Measurements from ENCODE around the gene RIN2. TPM values are rescaled to one million over a fixed set of nuclear protein-coding genes. Genes with fewer than 3 reads are reported as not detected.

RIN2 gene
- total RNA-seq, 2 experiments from 2014 or later, result 0.17 to 0.33 TPM

DNA sequence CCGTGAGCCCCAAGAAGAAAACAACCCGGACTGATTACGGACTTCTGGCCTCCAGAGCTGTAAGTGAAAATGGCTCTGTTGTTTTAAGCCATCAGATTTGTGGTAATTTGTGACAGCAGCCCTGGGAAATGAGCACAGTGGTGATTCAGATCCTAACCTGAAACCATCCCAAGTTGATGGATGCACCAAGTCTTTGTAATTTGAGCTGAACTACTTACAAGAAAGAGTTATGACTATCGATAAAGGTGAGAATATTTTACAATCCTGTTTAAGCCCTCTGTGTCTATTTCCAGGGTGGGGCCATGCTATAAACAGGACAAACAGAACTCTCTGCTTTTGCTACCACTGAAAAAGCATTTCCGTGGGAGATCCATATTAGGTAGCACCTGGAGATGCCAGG lies 19.1 kb upstream of the RIN2 start:
- POLR2A ChIA-PET, result no interaction called here
- H3K27me3 Mint-ChIP-seq, result peaks cover 19% of the 10 kb centered on the region

DNA sequence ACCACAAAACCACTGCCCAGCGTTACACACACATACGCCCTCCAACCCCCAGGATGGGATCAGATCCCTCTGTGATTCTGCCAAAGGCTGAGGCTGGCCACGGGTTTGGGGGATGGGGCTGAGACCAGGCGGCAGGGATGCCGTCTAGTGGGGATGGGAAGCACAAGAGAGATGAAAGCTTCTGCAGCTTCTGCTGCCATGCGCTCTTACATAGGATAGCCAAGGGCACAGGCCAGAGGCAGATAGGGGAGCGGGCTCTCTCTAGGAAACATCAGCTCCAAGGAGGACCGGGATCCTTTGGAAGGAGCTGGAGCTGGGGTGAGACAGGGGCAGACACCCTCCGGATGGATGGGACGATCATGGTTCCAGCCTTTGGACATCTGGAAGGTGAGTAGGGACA lies 18.7 kb upstream of the RIN2 start:
- H3K4me1 Mint-ChIP-seq (ENCODE audit: low read depth), result no peaks in the 10 kb centered on the region
- H3K4me3 Mint-ChIP-seq, result no peak overlapping the region
- no peak overlapping the region for H3K4me3 ChIP-seq (ENCODE audit: low read length)
- no peaks in the 10 kb centered on the region for H3K36me3 ChIP-seq (ENCODE audit: insufficient read depth, low read length)
- peaks cover 0 to 2% of the 10 kb centered on the region in 2 experiments for H3K27me3 ChIP-seq (ENCODE audit: control insufficient read depth in 1 of 2, insufficient read depth in 2 of 2, low read length in 2 of 2)
- CTCF ChIA-PET, result no interaction called here
- intact Hi-C loops (cut with DNase I, micrococcal nuclease), result no loop called here
- H3K9me3 Mint-ChIP-seq, result no peaks in the 10 kb centered on the region
- H3K9me3 ChIP-seq (ENCODE audit: control insufficient read depth in 1 of 2, insufficient read depth in 1 of 2, low read length in 2 of 2), result peaks cover 0 to 1% of the 10 kb centered on the region in 2 experiments
- H3K4me1 ChIP-seq (ENCODE audit: insufficient read depth, low read length), result no peaks in the 10 kb centered on the region
- TF ChIP-seq, protein P1, sequence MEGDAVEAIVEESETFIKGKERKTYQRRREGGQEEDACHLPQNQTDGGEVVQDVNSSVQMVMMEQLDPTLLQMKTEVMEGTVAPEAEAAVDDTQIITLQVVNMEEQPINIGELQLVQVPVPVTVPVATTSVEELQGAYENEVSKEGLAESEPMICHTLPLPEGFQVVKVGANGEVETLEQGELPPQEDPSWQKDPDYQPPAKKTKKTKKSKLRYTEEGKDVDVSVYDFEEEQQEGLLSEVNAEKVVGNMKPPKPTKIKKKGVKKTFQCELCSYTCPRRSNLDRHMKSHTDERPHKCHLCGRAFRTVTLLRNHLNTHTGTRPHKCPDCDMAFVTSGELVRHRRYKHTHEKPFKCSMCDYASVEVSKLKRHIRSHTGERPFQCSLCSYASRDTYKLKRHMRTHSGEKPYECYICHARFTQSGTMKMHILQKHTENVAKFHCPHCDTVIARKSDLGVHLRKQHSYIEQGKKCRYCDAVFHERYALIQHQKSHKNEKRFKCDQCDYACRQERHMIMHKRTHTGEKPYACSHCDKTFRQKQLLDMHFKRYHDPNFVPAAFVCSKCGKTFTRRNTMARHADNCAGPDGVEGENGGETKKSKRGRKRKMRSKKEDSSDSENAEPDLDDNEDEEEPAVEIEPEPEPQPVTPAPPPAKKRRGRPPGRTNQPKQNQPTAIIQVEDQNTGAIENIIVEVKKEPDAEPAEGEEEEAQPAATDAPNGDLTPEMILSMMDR (IDR thresholded peaks at IDR 0.05), result no peak
- no peak overlapping the region for H3K27ac ChIP-seq (ENCODE audit: low read depth in 1 of 2, low read length in 2 of 2)
- DNase-seq (no peak), ATAC-seq (ENCODE audit: poor library complexity) (no peak)
- H3K27ac Mint-ChIP-seq, result no peak overlapping the region
- H3K27me3 Mint-ChIP-seq, result peaks cover 19% of the 10 kb centered on the region
- H3K36me3 Mint-ChIP-seq (ENCODE audit: low read depth), result no peaks in the 10 kb centered on the region
- POLR2A ChIA-PET, result no interaction called here

More for the DNA sequence above, 19.1 kb upstream of the RIN2 start:
- CTCF ChIA-PET, result no interaction called here
- no peaks in the 10 kb centered on the region for H3K36me3 Mint-ChIP-seq (ENCODE audit: low read depth)
- no peaks in the 10 kb centered on the region for H3K36me3 ChIP-seq (ENCODE audit: insufficient read depth, low read length)
- TF ChIP-seq, protein P1 (IDR thresholded peaks at IDR 0.05), result no peak
- H3K9me3 Mint-ChIP-seq, result no peaks in the 10 kb centered on the region
- ATAC-seq (ENCODE audit: poor library complexity) (no peak), DNase-seq (no peak)
- no peaks in the 10 kb centered on the region for H3K4me1 ChIP-seq (ENCODE audit: insufficient read depth, low read length)
- H3K27ac Mint-ChIP-seq, result no peak overlapping the region
- H3K27ac ChIP-seq (ENCODE audit: low read depth in 1 of 2, low read length in 2 of 2), result no peak overlapping the region
- H3K4me1 Mint-ChIP-seq (ENCODE audit: low read depth), result no peaks in the 10 kb centered on the region
- intact Hi-C loops (cut with DNase I, micrococcal nuclease), result no loop called here
- H3K27me3 ChIP-seq (ENCODE audit: control insufficient read depth in 1 of 2, insufficient read depth in 2 of 2, low read length in 2 of 2), result peaks cover 0 to 2% of the 10 kb centered on the region in 2 experiments
- no peaks in the 10 kb centered on the region for H3K9me3 ChIP-seq (ENCODE audit: control insufficient read depth in 1 of 2, insufficient read depth in 1 of 2, low read length in 2 of 2)
- H3K4me3 Mint-ChIP-seq, result no peak overlapping the region
- H3K4me3 ChIP-seq (ENCODE audit: low read length), result no peak overlapping the region

DNA sequence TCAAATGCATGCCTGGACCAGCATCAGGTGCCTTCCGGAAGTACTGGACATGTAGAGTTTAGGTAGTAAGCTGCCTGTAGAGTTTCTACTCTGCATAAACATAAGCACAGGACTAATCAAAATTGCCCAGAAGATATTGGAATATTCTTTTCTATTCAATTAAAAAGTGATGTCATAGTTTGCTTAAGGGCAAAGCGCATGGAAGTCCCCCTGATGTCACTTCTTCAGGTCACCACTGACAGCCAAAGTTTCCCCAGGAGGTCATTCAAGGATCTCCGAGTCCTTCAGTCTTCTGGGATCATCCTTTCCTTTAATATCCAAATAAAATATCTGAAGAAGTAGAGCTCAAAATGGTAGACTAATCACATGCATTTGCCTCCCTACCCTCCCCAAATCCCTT lies 17.5 kb upstream of the RIN2 start:
- Mint-ChIP-seq H3K4me1 (ENCODE audit: low read depth) (no peaks in the 10 kb centered on the region), H3K9me3 (peaks cover 3% of the 10 kb centered on the region), H3K4me3 (no peak overlapping the region), H3K27ac (no peak overlapping the region), H3K36me3 (ENCODE audit: low read depth) (no peaks in the 10 kb centered on the region), H3K27me3 (peaks cover 19% of the 10 kb centered on the region)
- Histone ChIP-seq H3K4me3 (ENCODE audit: low read length) (no peak overlapping the region), H3K4me1 (ENCODE audit: insufficient read depth, low read length) (no peaks in the 10 kb centered on the region), H3K27ac (ENCODE audit: low read depth in 1 of 2, low read length in 2 of 2) (no peak overlapping the region), H3K27me3 (ENCODE audit: control insufficient read depth in 1 of 2, insufficient read depth in 2 of 2, low read length in 2 of 2) (peaks cover 0 to 2% of the 10 kb centered on the region in 2 experiments), H3K9me3 (ENCODE audit: control insufficient read depth in 1 of 2, insufficient read depth in 1 of 2, low read length in 2 of 2) (peaks cover 1 to 3% of the 10 kb centered on the region in 2 experiments), H3K36me3 (ENCODE audit: insufficient read depth, low read length) (no peaks in the 10 kb centered on the region)
- intact Hi-C loops (cut with DNase I, micrococcal nuclease), result no loop called here
- DNase-seq (no peak), ATAC-seq (ENCODE audit: poor library complexity) (no peak)
- ChIA-PET CTCF (no interaction called here), POLR2A (no interaction called here)
- TF ChIP-seq, protein P1 (IDR thresholded peaks at IDR 0.05), result no peak

All from CD4-positive, alpha-beta T cell (primary cell).